GM12864 (cell line): Measurements from ENCODE around the gene GTF2B.
"Not testable (repeated sequence)": the region's sequence is repeated elsewhere in the genome, so short reads cannot be mapped to it uniquely, and the experiment has no call there.

Source experiments
- DNase-seq: peaks from one replicate; pipeline ENCODE4 v3.0.0-alpha.2; 2011; ENCODE audit warnings: low read depth
- H3K4me3 ChIP-seq: 2 replicates; pipeline ENCODE4 v1.5.1; 2011; ENCODE audit warnings: mild to moderate bottlenecking, low read depth, low read length, control low read depth
- CTCF ChIP-seq: IDR thresholded peaks from 2 replicates; pipeline ENCODE4 v1.5.1; 2011; ENCODE audit warnings: low read depth, mild to moderate bottlenecking, moderate library complexity, low read length, control low read depth, inconsistent platforms; ENCODE audit errors: missing control alignments

The GTF2B gene

GRCh38 chr1:88885933-88886332 lies 5.4 kb downstream of the GTF2B start:
- no peak for TF ChIP-seq CTCF
- no peak for DNase-seq
- H3K4me3 ChIP-seq, result no peak overlapping the region

- DNase-seq, result no peak
- no peak for TF ChIP-seq CTCF
- no peak overlapping the region for H3K4me3 ChIP-seq
These were observed 8.2 kb downstream of the GTF2B start for GRCh38 chr1:88883156-88883555.

GRCh38 chr1:88880717-88881116 lies 10.7 kb downstream of the GTF2B start:
- DNase-seq, H3K4me3 ChIP-seq: not testable (repeated sequence)

- H3K4me3 ChIP-seq, result no peak overlapping the region
- DNase-seq, result no peak
- TF ChIP-seq CTCF, result no peak
These were observed 12.6 kb downstream of the GTF2B start for GRCh38 chr1:88878731-88879130.

GRCh38 chr1:88877911-88878310 lies 13.5 kb downstream of the GTF2B start:
- no peak for DNase-seq
- no peak for TF ChIP-seq CTCF
- H3K4me3 ChIP-seq, result no peak overlapping the region

GRCh38 chr1:88877382-88877825 lies 14.0 kb downstream of the GTF2B start:
- DNase-seq, result no peak
- H3K4me3 ChIP-seq, result no peak overlapping the region
- peak; percentile 20 for TF ChIP-seq CTCF

- TF ChIP-seq CTCF, result no peak
- H3K4me3 ChIP-seq, result no peak overlapping the region
- DNase-seq, result no peak
These were observed 14.6 kb downstream of the GTF2B start for GRCh38 chr1:88876573-88877365.
